Upper lobe of left lung (tissue), 6 donors: Measurements from ENCODE around the gene STMND1. TPM values are rescaled to one million over a fixed set of nuclear protein-coding genes. Genes with fewer than 3 reads are reported as not detected.

Experiments
- ATAC-seq, 2 donors: fragments of 200-7000 bp; cut with Tn5 transposase; one replicate each; pipeline ENCODE4 v1.9.1; 2022; ENCODE audit warnings: mild to moderate bottlenecking in 2 of 2, moderate library complexity in 2 of 2; ENCODE audit not compliant: low FRiP score in 2 of 2
- DNase-seq, 2 donors: peaks; one replicate each; pipeline ENCODE4 v3.0.0-alpha.2; 2019 to 2020
- H3K27ac ChIP-seq, 4 donors: fragments of 200-600 bp; sonication (generic); one replicate each; pipeline ENCODE4 v1.5.1; 2016 to 2019
- H3K27me3 ChIP-seq, 4 donors: fragments of 200-600 bp; sonication (generic); one replicate each; pipeline ENCODE4 v1.5.1; 2017 to 2019
- H3K36me3 ChIP-seq, 4 donors: fragments of 200-600 bp; sonication (generic); one replicate each; pipeline ENCODE4 v1.5.1; 2016 to 2019
- H3K4me1 ChIP-seq, 4 donors: fragments of 200-600 bp; sonication (generic); one replicate each; pipeline ENCODE4 v1.5.1; 2018 to 2019
- H3K4me3 ChIP-seq, 4 donors: fragments of 200-600 bp; sonication (generic); one replicate each; pipeline ENCODE4 v1.5.1; 2017 to 2019; ENCODE audit warnings: mild to moderate bottlenecking in 2 of 4, moderate library complexity in 1 of 4
- H3K9me3 ChIP-seq, 4 donors: fragments of 200-600 bp; sonication (generic); one replicate each; pipeline ENCODE4 v1.5.1; 2018 to 2019
- CTCF ChIP-seq, 6 experiments: fragments of 450-650 bp in 4 of 6; fragments of 200-600 bp in 2 of 6; sonication (generic) in 2 of 6; IDR thresholded peaks; one replicate each; pipeline ENCODE4 v1.5.1; 2016 to 2019; ENCODE audit warnings: antibody characterized with exemption in 6 of 6
- EP300 ChIP-seq, 4 donors: sonication (generic); formaldehyde crosslinking; IDR thresholded peaks; one replicate each; pipeline ENCODE4 v1.5.1; 2017; ENCODE audit warnings: antibody characterized with exemption in 4 of 4, control low read depth in 2 of 4
- POLR2A ChIP-seq, 4 donors: fragments of 450-650 bp; IDR thresholded peaks; one replicate each; pipeline ENCODE4 v1.5.1; 2016 to 2017; ENCODE audit warnings: antibody characterized with exemption in 4 of 4, mild to moderate bottlenecking in 2 of 4
- POLR2AphosphoS5 ChIP-seq, 2 donors: sonication (generic); formaldehyde crosslinking; IDR thresholded peaks; one replicate each; pipeline ENCODE4 v1.5.1; 2017; ENCODE audit warnings: antibody characterized with exemption in 2 of 2
- WGBS, 2 donors: methylation state at CpG; one replicate each; pipeline ENCODE4 v1.1.5; 2017 to 2018; 5-methylcytosine and 5-hydroxymethylcytosine counted together
- total RNA-seq, 6 donors: library from RNA; depleted of rRNA in 4 of 6; stranded (reverse); fragments of >200 nt in 4 of 6; gene quantifications; one replicate each; pipeline versions ENCODE4 v1.1.0 to v1.2.1, GENCODE V29; 2016 to 2021
- donor health status: DM: no; HTN: no; CAD: no; lungs with moderate emphysema.
- donor health status: DM: no; HTN: yes; CAD: no; lungs with severe emphysema.

The STMND1 gene
- total RNA-seq, 6 donors from 2014 or later, result 2.6 to 12.4 (median 3.6) TPM; not detected in 2

GRCh38 chr6:17098538-17098937 lies 3.3 kb upstream of the STMND1 start:
- H3K4me1 ChIP-seq, result peaks cover 6 to 13% (median 12%) of the 10 kb centered on the region in 4 donors
- H3K27me3 ChIP-seq, result peaks cover 0 to 2% (median 0%) of the 10 kb centered on the region in 4 donors
- no peak overlapping the region for H3K27ac ChIP-seq
- DNase-seq (no peak), ATAC-seq (no peak)
- H3K9me3 ChIP-seq, result no peaks in the 10 kb centered on the region
- 74 to 77% methylated on average over 4 of the region's 4 CpGs for WGBS, 2 donors
- H3K36me3 ChIP-seq, result no peaks in the 10 kb centered on the region
- TF ChIP-seq EP300 (IDR thresholded peaks at IDR 0.05) (no peak), POLR2AphosphoS5 (IDR thresholded peaks at IDR 0.05) (no peak), POLR2A (IDR thresholded peaks at IDR 0.05) (no peak), CTCF (IDR thresholded peaks at IDR 0.05) (no peak)
- H3K4me3 ChIP-seq, result no peak overlapping the region

DNA sequence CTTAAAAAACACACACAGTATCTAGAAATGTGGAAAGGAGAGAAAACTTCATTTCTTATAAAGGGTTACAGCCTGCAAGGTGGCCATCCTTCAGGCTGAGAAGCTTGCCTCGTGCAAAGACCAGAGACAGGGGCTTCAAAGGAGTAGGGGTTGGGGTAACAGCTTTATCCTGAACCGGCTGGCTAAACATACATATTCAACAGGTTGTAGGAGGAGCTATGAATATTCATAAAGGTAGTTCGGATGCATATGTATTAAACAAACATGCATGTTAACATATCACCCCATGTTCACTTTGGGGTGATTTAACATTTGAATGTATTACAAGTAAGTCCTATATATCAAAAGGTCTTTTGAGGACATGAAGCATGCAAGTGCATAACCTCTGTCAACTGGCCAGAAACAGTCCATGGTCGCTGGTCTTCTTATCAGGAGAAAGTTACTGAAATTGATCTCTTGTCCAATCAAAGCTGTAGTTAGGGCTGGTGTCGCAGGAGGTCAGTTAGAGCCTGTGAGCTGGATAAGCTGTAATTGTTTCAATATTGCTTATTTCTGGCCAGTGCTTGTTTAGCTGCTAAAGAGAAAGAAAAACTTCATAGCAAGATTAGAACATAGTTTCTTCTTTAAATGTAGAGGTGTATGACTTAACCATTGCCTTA lies 2.3 kb upstream of the STMND1 start:
- 60 to 70% methylated on average over 5 of the region's 5 CpGs for WGBS, 2 donors
- no peaks in the 10 kb centered on the region for H3K36me3 ChIP-seq
- peaks cover 0 to 2% (median 0%) of the 10 kb centered on the region in 4 donors for H3K27me3 ChIP-seq
- no peak overlapping the region for H3K27ac ChIP-seq
- DNase-seq (no peak), ATAC-seq (no peak)
- TF ChIP-seq POLR2AphosphoS5 (IDR thresholded peaks at IDR 0.05) (no peak), POLR2A (IDR thresholded peaks at IDR 0.05) (no peak), CTCF (IDR thresholded peaks at IDR 0.05) (no peak), EP300 (IDR thresholded peaks at IDR 0.05) (no peak)
- no peaks in the 10 kb centered on the region for H3K9me3 ChIP-seq
- peaks cover 6 to 13% (median 12%) of the 10 kb centered on the region in 4 donors for H3K4me1 ChIP-seq
- H3K4me3 ChIP-seq, result no peak overlapping the region

DNA sequence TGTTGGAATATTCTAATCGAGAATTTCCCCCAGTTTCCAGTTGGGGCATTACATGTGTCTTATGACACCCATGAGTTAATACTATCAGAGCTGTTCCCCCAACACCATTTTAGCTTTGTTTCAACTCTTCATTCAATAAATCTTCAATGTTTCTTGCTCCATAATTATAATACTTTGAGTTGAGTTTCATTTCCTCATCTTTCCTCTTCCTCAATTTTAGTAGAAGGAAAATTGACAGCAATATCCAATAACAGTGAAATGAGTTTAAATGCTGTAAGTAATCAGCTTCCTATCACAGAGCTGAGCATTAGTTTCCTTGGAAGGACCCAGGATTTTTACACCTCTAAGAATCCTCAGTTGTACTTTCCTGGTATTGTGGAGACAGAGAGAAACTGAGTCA lies 1.0 kb upstream of the STMND1 start:
- DNase-seq, result no peak
- peaks cover 0 to 2% (median 0%) of the 10 kb centered on the region in 4 donors for H3K27me3 ChIP-seq
- H3K9me3 ChIP-seq, result no peaks in the 10 kb centered on the region
- 80 to 83% methylated on average over 1 of the region's 1 CpG for WGBS, 2 donors
- peaks cover 6 to 13% (median 12%) of the 10 kb centered on the region in 4 donors for H3K4me1 ChIP-seq
- TF ChIP-seq CTCF (IDR thresholded peaks at IDR 0.05) (no peak), POLR2A (IDR thresholded peaks at IDR 0.05) (no peak), EP300 (IDR thresholded peaks at IDR 0.05) (no peak), POLR2AphosphoS5 (IDR thresholded peaks at IDR 0.05) (no peak)
- no peaks in the 10 kb centered on the region for H3K36me3 ChIP-seq
- ATAC-seq, result no peak
- no peak overlapping the region for H3K4me3 ChIP-seq
- no peak overlapping the region for H3K27ac ChIP-seq

- Histone ChIP-seq H3K4me3 (peak overlapping the region in 3 of 4 donors; percentile 39 to 52 (median 46)), H3K27me3 (peaks cover 0 to 2% (median 0%) of the 10 kb centered on the region in 4 donors), H3K9me3 (no peaks in the 10 kb centered on the region), H3K27ac (no peak overlapping the region), H3K36me3 (no peaks in the 10 kb centered on the region), H3K4me1 (peaks cover 6 to 13% (median 12%) of the 10 kb centered on the region in 4 donors)
- WGBS, 2 donors, result 26 to 34% methylated on average over 23 of the region's 23 CpGs
- TF ChIP-seq EP300 (IDR thresholded peaks at IDR 0.05) (no peak), CTCF (IDR thresholded peaks at IDR 0.05) (no peak), POLR2A (IDR thresholded peaks at IDR 0.05) (no peak), POLR2AphosphoS5 (IDR thresholded peaks at IDR 0.05) (no peak)
- DNase-seq (no peak), ATAC-seq (no peak)
Measured at GRCh38 chr6:17102258-17102870, 514 bp downstream of the STMND1 start.
